Measurements from ENCODE around the gene SCAI.

DNA sequence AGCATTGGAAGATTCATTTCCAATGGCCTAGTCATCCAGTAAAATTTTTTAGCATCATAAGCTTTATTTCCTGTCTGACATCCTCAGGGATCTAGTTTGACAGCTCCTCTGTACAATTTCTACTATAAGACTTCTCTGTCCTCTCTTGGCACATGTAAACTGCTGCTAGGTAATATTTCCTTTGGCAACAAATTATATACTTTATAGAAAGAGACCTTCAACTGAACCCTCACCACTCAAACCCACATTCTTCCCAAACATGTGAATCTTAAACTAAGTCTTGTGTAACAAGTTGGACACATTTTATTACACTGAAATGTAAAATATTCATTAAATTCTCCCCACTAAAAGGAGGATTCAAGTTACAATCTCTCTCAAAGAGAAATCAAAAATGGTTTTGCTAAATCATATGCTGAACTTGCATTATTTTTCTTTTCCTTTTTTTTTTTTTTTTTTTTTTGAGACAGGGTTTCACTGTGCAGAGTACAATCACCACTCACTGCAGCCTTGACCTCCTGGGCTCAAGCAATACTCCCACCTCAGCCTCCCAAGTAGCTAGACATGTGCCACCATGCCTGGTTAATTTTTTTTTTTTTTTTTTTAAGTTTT is 36.9 kb downstream of the SCAI start:
- no peak for TF ChIP-seq POLR2A (IDR thresholded peaks at IDR 0.05; ENCODE audit: low read depth, low read length)
- no peak for TF ChIP-seq POLR2AphosphoS5 (IDR thresholded peaks at IDR 0.05; ENCODE audit: low read depth, low read length)
- TF ChIP-seq TAF1 (IDR thresholded peaks at IDR 0.05; ENCODE audit: borderline replicate concordance, low read depth, low read length), result no peak

Measured in GM12892 (cell line).